HG02884 (cell line): Measurements from ENCODE around the gene AGAP3.
A peak's percentile ranks its signal among the peaks of the same experiment; 100 is the strongest.

Experiments used
- ATAC-seq: cut with Tn5 transposase; IDR thresholded peaks from one replicate; pipeline ENCODE4 v1.9.1; 2021; ENCODE audit warnings: mild to moderate bottlenecking, moderate library complexity; ENCODE audit not compliant: unreplicated experiment

Gene AGAP3

DNA sequence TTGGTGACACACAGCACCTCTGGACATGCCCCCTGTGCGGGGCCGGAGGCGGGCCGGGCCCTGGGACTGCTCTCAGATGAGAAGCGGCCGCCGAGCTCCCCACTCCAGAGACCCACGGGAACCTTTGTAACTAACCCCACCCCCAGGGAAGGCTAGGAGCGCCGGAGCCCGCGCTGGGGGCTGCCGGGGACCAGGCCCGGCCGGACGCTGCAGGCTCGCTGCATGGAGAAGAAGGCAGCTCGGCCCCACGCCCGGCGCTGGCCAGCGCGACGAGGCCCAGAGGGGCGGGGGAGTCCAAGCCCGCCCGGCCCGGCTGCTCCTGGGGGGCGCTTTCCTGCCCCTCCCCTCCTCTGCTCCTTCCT is 36.5 kb downstream of the AGAP3 start:
- no peak for ATAC-seq

DNA sequence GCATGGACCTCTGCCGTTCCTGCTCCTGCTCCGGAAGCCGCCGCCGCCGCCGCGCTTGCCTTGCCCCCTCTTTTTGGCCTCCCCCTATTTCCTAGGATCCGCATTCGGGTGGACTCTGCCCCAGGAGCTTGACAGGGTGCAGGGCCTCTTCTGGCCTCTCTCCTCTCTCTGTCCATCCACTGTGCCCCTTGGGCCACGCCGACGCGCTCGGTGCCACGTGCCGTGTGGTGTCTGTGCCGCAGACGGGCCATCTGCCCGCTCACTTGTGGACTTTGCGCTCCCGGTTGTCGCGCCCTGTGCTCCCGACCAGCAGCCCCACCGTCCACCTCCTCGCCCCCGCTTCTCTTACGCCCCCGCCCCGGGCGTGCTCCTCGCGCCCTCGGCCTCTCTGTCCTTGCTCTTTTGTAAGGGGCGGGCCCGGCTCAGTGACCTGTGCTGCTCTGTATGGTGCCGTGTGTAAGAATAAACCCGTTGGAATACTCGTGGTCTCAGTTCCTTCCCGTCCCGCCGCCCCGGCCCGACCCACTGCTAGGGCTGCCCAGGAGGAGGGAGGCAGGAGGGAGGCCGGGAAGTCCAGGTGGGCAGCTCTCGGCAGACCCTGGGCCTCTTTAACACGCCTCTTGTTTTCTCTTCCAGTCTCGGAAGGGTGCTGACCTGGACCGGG is 37.0 kb downstream of the AGAP3 start:
- ATAC-seq: no peak

DNA sequence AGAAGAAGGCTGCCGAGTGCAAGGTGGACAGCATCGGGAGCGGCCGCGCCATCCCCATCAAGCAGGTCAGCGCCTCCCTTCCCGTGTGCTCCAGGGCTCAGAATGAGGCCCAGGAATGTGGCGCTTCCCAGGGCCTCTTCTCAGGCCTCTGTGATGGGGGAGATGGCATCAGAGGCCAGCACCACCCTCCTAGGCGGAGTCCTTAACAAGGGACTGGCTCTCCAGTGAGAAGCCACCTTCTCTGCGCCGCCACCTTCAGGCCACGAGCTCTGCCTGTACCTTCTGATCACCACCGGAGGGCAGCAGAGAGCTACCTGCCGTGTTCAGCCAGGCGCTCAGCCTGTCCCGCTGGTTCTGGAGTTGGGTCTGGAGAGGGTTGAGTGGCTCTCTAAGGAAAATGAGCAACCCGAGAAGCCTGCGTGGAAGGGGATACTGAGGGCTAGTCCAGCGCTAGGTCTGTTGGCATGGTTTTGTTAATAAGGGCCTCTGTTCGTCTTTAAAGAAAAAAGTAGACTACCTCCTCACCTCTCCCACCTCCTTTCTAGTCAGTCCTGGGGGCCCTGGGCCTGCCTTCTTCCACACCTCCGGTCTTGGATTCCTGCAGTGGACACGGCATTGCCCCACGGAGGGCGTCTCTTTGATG is 37.7 kb downstream of the AGAP3 start:
- peak; percentile 79 for ATAC-seq

DNA sequence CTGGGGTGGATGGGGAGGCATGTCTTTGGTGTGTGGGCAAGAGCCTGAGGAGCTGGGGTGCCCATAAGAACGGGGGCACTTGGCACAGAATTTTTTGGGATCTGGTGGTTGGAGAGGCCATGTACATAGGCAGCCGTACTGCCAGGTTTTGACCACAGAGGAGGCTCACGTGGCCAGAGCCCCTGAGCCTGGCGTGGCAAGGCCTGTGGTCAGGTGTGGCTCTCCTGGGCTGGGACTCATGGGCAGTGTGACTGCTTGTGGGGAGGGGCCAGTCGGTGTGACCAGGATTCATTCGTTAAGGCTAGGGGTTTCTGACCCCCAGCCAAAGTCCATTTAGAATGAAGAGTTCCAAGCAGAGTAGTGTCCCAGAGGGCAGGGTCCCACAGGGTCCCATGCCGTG is 38.2 kb downstream of the AGAP3 start:
- ATAC-seq: no peak

DNA sequence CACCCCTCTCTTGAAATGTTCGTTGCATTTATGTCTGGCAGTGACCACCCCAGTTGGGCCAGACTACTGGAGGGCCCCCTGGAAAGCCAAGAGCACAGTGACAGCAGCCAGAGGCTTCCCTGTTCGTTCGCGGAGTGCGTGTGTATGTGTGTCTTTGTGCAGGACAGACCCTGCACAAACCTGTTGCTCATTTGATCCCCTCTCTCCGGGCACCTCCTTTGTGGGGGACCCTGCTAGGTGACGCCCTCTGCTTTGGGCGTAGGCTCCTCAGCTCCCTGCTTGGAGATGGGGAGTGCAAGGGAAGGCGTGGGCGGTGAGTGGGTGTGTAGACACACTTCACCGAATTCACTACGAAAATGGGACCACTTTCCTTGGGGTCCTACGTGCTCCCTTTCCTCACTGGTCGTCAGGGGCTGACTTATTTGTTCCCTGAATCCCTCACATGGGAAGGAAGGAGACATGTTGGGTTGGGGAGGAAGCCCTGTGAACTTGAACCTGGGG is 38.7 kb downstream of the AGAP3 start:
- ATAC-seq: no peak

DNA sequence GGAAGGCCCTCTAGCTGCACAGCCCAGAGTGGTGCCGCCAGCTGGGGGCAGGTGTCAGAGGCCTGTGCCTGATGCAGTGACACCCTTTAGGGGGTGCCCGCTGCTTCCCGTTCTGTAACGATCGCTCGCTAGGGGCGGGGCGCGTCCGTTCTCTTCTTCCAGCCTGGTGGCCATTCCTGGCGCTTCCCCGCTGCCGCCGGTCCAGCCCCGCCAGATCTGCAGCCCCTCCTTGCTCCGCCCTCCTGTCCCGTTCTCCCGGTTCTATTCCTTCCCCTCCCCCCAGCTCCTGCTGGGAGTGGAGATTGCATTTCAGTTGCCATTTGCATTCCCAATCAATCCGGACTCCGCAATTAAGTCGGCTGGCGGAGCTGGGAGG is 39.2 kb downstream of the AGAP3 start:
- ATAC-seq: no peak

DNA sequence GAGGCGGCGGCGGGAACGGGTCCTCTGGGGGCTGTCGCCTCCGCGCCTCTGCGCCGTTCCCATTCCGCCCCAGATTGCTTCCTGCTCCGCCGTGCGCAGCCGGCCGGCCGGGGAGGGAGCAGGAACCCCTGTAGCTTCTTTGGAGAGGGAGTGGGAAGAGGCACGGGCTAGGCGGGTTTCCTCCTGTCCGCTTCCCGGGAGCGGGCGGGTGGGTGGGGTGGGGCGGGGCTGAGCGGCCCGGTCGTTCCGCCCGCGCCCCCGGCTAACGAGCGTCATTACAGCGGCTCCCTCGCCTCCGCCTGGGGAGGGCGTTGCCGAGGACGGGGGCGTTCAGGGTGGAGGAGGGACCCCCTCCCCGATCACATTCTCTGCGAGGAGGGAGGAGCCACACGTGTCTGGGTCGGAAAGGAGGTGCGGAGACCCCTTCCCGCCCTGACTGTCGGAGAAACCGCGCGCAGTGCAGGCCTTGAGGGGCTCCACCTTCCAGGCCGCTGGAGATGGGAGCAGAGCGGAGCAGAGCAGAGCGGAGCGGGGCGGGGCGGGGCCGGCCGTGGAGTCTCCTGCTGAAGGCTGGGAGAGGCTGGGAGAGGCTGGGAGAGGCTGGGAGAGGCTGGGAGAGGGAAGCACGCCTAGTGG is 39.7 kb downstream of the AGAP3 start:
- ATAC-seq: no peak

DNA sequence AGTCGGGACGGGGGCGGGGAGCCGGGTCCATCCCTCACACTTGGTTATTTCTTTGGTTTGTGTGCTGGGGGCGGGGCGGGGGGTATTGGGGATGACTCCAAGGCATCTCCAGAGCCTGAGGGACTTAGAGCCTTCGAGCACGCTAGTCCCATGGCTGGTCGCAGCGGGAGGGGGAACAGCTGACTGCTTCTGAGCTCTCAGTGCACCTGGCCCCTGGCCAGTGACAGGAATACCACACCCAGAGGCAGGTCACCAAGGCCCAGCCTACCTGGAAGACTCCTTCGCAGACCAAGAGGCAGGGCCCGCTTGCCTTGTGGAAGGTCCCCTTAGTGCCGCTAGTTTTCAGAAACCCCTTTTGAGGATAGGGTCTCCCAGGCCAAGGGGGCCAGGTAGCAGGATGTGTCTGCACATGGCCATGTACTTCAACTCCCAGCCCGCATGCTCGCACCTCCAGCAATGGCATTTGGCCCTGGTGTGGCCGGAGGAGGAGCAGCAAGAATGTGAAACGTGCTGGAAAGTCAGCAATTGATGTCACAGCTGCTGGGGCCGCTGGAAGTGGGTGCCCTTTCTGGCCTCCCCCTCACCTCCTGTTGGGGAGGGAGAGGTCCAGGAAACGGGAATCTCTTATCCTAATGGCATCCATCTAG is 40.3 kb downstream of the AGAP3 start:
- no peak for ATAC-seq

DNA sequence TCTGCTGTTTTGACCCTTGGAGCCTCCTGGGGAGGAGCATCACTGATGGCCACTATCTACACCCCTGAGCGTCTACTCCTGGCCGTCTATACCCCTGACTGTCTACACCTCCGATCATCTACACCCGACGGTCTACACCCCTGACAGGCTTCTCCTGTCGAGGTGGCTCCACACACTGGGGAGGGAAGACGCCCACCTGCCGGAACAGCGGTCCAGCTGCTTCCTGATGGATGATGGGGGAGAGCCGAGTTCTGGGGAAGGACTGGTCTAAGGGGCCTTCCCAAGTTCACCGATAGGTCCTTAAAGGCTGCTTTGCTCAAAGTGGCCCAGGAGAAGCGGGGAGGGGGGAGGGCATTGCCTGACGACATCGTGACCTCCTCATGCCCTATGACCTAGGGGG is 41.9 kb downstream of the AGAP3 start:
- ATAC-seq: no peak

DNA sequence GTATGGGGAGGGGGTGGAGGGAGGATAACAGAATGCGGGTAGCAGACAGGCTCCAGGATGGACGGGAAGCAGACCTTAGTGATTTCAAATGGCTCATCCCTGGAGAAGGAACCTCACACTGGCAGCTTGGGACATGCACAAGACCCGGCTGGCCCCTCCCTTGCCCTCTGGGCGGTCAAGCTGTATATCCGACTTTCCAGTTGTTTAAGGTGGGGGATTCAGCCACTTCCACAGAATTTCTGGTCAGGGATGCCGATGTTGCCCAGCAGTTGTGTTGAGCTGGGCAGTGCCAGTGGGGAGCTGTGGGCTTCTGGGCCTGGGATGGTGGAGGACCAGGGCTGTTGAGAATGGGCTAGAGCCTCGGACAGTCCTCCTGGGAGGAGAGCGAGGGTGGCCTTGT is 42.4 kb downstream of the AGAP3 start:
- no peak for ATAC-seq

DNA sequence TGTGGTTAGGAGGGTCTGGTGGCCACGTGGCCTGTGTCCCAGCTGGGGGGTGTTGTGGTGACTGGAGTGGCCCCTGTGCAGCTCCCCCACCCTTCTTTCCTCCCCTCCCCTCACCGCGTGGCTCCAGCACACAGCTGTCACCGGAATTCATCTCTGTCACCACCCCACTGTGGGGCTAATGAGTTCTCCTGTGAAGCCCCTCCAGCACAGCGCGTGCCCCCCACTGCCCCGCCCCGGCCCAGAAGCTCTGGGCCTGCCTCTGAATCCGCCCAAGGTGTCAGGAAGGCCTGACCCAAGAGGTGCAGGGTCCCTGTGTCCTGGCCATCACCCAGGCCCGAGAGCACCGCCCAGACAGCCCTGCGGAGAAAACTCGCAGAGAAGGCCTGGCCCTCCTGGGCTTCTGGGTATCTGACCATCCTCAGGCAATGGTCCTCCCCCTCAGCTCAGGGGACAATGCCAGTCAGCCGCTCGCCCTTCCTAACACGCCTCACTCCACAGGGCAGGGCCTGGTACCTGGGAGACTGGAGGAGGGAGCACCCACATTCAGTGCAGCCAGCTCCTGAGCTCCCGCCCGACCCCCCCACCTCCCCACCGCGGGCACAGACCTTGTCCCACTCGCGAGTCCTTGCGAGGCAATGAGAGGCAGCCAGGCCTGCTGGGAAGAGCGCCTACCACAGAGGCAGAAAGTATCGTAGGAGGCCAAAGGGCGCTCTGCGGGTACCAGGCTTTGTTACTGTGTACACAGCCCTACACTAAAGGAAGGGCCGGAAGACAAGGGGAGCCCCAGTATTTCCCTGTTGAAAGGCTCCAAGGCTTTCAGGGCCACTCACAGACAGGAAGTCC is 43.1 kb downstream of the AGAP3 start:
- ATAC-seq: no peak

DNA sequence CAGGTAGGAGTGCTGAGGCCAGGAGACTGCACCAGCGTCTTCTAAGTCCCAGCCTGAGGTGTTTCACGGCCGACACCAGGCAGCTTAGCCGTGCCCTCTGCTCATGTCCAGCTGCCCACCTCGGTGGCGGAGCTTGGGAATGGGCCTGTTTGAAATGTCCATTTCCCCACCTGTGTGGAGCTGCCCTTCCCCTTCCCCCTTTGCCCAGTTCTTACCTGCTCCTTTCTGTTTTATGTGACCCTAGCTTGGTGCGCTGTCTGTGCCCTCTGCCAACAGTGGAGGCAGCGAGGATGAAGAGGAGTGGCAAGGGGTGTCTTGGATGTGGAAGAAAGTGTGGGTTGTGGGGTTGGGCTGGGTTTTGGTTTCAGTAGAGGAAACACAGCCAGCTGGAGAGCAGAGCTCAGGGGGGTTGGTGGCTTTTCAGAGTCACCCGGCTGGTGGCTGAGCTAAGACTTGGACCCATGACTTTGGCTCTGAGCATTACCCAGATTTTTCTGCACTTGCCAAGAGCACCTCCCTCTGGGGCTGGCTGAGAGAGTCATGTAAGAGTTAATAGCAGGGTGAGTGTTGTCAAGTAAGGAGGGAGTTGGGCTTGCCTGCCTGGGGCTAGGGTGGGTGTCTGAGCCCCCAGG is 43.8 kb downstream of the AGAP3 start:
- no peak for ATAC-seq

DNA sequence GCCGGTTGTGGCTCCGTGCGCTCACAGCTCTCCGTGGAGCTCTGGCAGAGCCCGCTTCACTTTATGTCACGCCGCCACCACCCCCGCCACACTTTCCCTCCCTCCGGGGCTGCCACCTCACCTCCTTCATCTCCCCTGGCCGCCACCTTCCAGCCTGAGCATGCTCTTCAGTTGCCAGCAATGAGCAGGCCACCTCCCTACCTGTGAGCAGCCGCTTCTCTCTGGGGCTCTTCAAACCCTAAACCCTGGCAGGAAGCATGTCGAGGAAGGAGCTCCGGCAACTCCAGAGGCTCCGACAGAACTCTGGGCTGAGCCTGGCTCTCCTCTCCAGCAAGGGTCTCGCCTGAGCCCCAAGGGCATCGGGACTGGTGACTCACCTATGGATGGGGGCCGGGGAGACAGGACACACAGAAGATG is 44.5 kb downstream of the AGAP3 start:
- no peak for ATAC-seq

DNA sequence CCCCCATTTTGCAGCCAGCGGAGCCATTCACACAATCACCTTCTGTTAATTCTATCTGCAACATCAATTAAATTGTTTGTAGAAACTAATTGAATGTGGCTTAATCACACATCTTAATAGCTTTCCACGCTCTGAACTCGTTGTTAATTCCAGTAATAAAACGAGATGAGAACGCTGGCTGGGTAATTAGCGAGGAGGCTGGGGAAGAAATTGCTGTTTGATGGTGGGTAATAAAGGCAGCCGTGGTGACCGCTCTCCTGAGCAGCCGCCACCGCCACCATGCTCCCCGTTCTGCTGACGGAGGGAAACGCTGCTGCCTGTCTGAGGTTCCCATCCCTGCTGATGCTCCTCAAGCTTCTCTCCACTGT is 44.9 kb downstream of the AGAP3 start:
- ATAC-seq: no peak

DNA sequence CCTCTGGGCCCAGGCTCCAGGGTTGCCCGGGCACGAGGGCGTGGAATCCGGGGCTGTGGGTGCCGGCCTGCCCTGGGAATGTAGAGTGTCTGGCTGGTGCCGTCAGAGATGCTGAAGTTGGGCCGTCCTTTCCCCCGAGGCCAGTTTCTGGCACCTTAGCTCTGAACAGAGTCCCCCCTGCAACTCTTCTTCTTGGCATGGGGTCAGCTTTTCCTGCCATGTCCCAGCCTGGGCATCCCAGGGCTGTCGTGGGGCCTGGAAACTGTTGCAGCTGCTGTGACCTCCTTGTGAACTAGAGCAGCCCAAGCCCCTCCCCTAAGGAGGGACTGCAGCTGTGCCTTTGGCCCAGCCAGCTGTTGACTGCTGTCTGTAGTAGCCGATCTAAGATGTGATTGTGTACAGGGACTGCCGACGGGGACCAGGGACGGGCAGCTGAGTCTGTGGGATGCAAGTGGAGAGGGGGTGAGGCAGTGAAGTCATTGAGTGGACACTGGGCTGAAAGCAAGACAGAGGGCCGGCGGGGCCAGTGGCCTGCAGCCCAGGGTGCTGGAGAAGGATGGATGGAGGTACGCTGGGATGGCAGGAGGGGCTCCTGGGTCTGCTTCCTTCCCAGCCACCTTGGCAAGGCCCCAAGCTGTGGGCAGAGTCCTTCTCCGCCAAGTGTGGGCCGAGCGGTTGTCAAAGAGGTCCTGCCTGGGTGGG is 45.5 kb downstream of the AGAP3 start:
- no peak for ATAC-seq

DNA sequence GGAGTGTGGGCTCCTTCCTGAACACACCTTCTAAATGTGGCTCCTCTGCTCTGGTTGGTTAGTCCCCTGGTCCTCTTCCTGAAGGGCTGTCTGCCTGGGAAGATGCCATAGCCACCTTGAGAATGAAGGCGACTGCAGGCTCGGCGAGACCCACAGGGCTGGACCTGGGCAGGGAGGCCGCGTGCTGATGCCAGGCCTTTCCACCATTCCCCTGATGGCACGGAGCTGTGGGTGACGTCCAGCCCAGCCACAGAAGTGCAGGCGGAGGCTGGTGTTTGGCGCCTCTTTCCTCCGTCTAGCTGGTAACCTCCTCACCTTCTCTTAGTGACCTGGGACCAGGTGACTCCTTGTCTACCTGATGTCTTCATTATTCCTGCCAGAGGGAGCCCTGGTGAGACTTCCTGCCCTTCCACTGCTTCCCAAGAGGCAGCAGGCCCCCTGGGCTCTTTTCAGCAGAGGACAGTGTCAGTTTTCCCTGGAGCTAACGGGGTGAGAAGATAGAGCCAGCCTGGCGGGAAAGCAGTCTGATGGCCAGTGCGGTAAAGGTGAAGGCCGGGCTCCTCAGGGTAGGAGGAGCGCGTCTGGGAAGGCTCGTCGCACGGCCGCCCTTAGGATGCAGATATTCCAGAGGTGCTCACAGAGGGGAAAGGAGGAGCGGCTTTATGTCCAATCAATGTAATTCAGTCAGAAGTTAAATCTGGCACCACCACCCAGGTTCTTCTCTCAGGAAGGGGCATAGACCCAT is 46.4 kb downstream of the AGAP3 start:
- no peak for ATAC-seq

DNA sequence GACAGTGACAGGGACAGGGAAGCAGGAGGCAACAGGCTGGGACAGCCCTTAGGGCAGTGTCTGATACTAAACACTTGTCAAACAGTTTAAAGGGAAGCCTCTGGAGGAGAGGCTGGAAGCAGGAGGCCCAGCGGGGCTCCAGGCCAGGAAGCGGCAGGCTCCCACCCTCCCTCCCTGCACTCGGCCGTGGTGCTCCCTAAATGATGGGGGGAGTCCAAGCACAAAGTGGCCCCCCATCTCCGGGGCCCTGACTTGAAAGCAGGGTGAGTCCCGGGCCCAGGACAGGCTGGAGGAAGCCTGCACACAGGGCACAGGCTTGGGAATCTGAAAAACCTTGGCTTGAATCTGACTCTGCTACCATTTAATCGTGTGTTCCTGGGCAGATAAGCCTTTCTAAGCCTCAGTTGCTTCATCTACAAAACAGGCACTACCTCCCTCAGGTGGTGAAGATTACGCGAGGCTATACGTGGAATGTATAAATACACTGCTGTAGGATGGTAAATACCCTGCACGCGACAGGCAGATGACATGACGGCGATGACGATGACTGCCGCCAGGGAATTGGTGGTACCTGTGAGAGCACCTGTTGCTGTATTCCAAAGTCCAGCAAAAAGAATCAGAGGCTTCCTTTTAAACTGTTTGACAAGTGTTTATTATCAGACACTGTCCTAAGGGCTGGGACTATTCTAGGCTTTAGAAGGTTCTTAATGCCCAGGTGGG is 47.2 kb downstream of the AGAP3 start:
- ATAC-seq: no peak

DNA sequence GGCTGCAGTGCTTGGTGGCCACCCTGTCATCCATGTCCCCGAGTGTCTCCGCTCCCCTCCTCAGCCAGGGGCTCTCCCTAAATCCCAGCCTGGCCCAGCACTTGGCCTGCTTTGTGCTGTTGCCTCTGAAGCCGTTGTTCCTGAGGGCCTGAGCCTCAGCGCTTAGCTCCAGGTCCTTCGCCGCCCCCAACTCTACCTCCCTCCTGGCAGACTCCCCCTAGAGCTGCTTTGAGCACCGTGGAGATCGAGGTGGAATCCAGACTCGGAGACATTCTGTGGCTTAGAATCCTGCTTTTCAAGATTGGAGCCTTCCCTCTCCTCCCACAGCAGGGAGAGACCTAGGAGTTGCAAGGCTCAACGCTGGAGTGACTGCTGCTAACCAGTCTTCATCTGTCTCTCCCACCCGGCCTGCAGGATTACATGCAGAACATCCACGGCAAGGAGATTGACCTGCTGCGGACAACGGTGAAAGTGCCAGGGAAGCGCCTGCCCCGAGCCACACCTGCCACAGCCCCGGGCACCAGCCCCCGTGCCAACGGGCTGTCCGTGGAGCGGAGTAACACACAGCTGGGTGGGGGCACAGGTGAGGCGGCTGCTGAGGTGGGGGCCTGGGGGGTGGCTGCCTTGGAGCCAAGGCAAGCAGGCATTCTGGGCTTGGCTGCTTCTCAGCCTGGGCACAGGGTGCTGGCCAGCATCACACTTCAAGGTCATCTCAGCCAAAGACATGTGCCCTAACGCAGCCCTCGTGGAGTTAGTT is 47.9 kb downstream of the AGAP3 start:
- ATAC-seq: no peak
